Activated B cell treated with CpG ODN at 0.5 μM for 24 hours (primary cell): ENCODE results near the gene ZFAND2A. TPM values are rescaled to one million over a fixed set of nuclear protein-coding genes. Genes with fewer than 3 reads are reported as not detected.

Experiments
- ATAC-seq: fragments of 200-7000 bp; cut with Tn5 transposase; one replicate; pipeline ENCODE4 v1.10.0; 2021; ENCODE audit warnings: low read depth, mild to moderate bottlenecking, moderate library complexity
- CTCF ChIA-PET: fragments of 350-600 bp; sonication (Branson Sonifier 250); formaldehyde crosslinking; loops from one replicate; lab custom pipeline; 2021; ENCODE audit warnings: antibody characterized with exemption; lab: Charles Lee
- POLR2A ChIA-PET: fragments of 350-600 bp; sonication (Branson Sonifier 250); formaldehyde crosslinking; loops from one replicate; lab custom pipeline; 2021; ENCODE audit warnings: antibody characterized with exemption; lab: Charles Lee
- DNase-seq: peaks from one replicate; pipeline ENCODE4 v3.0.0; 2022
- H3K27ac Mint-ChIP-seq: one replicate; pipeline ENCODE4 v1.8.0; 2020; ENCODE audit warnings: mixed read lengths
- H3K27me3 Mint-ChIP-seq: one replicate; pipeline ENCODE4 v1.8.0; 2021; ENCODE audit warnings: mixed read lengths
- H3K36me3 Mint-ChIP-seq: one replicate; pipeline ENCODE4 v1.8.0; 2021; ENCODE audit warnings: low read depth, mixed read lengths
- H3K4me1 Mint-ChIP-seq: one replicate; pipeline ENCODE4 v1.8.0; 2021; ENCODE audit warnings: mixed read lengths
- H3K4me3 Mint-ChIP-seq: one replicate; pipeline ENCODE4 v1.8.0; 2020; ENCODE audit warnings: mild to moderate bottlenecking, mixed read lengths
- H3K9me3 Mint-ChIP-seq: one replicate; pipeline ENCODE4 v1.8.0; 2020; ENCODE audit warnings: mixed read lengths
- CTCF ChIP-seq: fragments of 200-600 bp; IDR thresholded peaks from one replicate; pipeline ENCODE4 v1.8.0; 2022; ENCODE audit warnings: antibody characterized with exemption, mild to moderate bottlenecking
- intact Hi-C: fragments of 100-400 bp; cut with micrococcal nuclease; formaldehyde crosslinking; loops from one replicate; pipeline ENCODE4 v1.15.1; 2024
- total RNA-seq: library from RNA; stranded (reverse); gene quantifications from 2 replicates; pipeline ENCODE4 v1.2.3, GENCODE V29; 2022

ZFAND2A gene
- total RNA-seq, 1 donor from 2014 or later = 21.6 TPM

- DNase-seq (no peak), ATAC-seq (no peak)
- H3K4me1 Mint-ChIP-seq = peaks cover 15% of the 10 kb centered on the region
- no peaks in the 10 kb centered on the region for H3K27me3 Mint-ChIP-seq
- intact Hi-C loops = no loop called here
- H3K4me3 Mint-ChIP-seq = no peak overlapping the region
- CTCF ChIA-PET = interaction anchor here (1.4 kb wide), 2 partner anchors 9 to 23 kb away, joined by 3 read pairs; no protein-coding TSS in a partner anchor
- no peaks in the 10 kb centered on the region for H3K9me3 Mint-ChIP-seq
- no peak for TF ChIP-seq CTCF
- H3K27ac Mint-ChIP-seq = peak overlapping the region; percentile 3
- POLR2A ChIA-PET = interaction anchor here (1.3 to 1.6 kb wide), 2 partner anchors 8 to 177 kb away, joined by 6 to 13 read pairs; partner anchors contain the start of genes COX19 and ZFAND2A
- peaks cover 64% of the 10 kb centered on the region for H3K36me3 Mint-ChIP-seq
These were observed 7.5 kb downstream of the ZFAND2A start for GRCh38 chr7:1152492-1152891.

- ATAC-seq = peak; percentile 77
These were observed 8.2 kb downstream of the ZFAND2A start for GRCh38 chr7:1151653-1152425.

GRCh38 chr7:1151156-1151555 lies 8.8 kb downstream of the ZFAND2A start:
- no peak overlapping the region for H3K4me3 Mint-ChIP-seq
- DNase-seq (no peak), ATAC-seq (peak; percentile 28)
- H3K9me3 Mint-ChIP-seq = no peaks in the 10 kb centered on the region
- H3K27ac Mint-ChIP-seq = peak overlapping the region; percentile 46
- peaks cover 15% of the 10 kb centered on the region for H3K4me1 Mint-ChIP-seq
- H3K27me3 Mint-ChIP-seq = no peaks in the 10 kb centered on the region
- no peak for TF ChIP-seq CTCF
- POLR2A ChIA-PET = interaction anchor here (1.2 to 2.1 kb wide), 4 partner anchors 9 to 176 kb away, joined by 6 to 13 read pairs (median 9); partner anchors contain the start of genes COX19 and ZFAND2A
- intact Hi-C loops = no loop called here
- CTCF ChIA-PET = interaction anchor here (0.7 to 1.7 kb wide), 3 partner anchors 25 to 178 kb away, joined by 3 to 6 read pairs (median 3); no protein-coding TSS in a partner anchor
- peaks cover 54% of the 10 kb centered on the region for H3K36me3 Mint-ChIP-seq

More at GRCh38 chr7:1151653-1152425, 8.2 kb downstream of the ZFAND2A start:
- no peak for TF ChIP-seq CTCF
- ChIA-PET CTCF (interaction anchor here (0.7 to 1.7 kb wide), 3 partner anchors 25 to 179 kb away, joined by 3 to 6 read pairs (median 3); no protein-coding TSS in a partner anchor), POLR2A (interaction anchor here (1.2 to 2.1 kb wide), 4 partner anchors 8 to 176 kb away, joined by 6 to 13 read pairs (median 9); partner anchors contain the start of genes COX19 and ZFAND2A)
- Mint-ChIP-seq H3K4me3 (no peak overlapping the region), H3K27me3 (no peaks in the 10 kb centered on the region), H3K36me3 (peaks cover 57% of the 10 kb centered on the region), H3K9me3 (no peaks in the 10 kb centered on the region), H3K27ac (peak overlapping the region; percentile 77), H3K4me1 (peaks cover 15% of the 10 kb centered on the region)
- intact Hi-C loops = no loop called here
- DNase-seq = no peak

- POLR2A ChIA-PET = interaction anchor here (1.2 to 2.1 kb wide), 2 partner anchors 9 to 13 kb away, joined by 6 to 12 read pairs; a partner anchor contains a TSS
- Mint-ChIP-seq H3K9me3 (no peaks in the 10 kb centered on the region), H3K4me3 (no peak overlapping the region), H3K27me3 (no peaks in the 10 kb centered on the region), H3K4me1 (peaks cover 15% of the 10 kb centered on the region), H3K36me3 (peaks cover 50% of the 10 kb centered on the region), H3K27ac (peak overlapping the region; percentile 46)
- DNase-seq (no peak), ATAC-seq (no peak)
- CTCF ChIA-PET = interaction anchor here (1.2 to 1.7 kb wide), 2 partner anchors 26 to 157 kb away, joined by 3 to 6 read pairs; no protein-coding TSS in a partner anchor
- intact Hi-C loops = no loop called here
- no peak for TF ChIP-seq CTCF
These were observed 9.5 kb downstream of the ZFAND2A start for GRCh38 chr7:1150400-1151002.
